Endothelial cell of umbilical vein (primary cell): ENCODE data around the gene SCPEP1. TPM values are rescaled to one million over a fixed set of nuclear protein-coding genes. Genes with fewer than 3 reads are reported as not detected.

Experiments
- BruUV-seq: library from RNA; stranded (reverse); fragments of 400-500 nt; replicated peaks from 2 replicates; lab custom pipeline; 2021; lab: Mats Ljungman, UMichigan
- CTCF ChIA-PET: fragments of 300-600, 350-600 bp; sonication (Branson Sonifier 250); formaldehyde crosslinking; loops from one replicate; lab custom pipeline; 2021; ENCODE audit warnings: antibody characterized with exemption, inconsistent platforms; lab: Charles Lee
- POLR2A ChIA-PET: fragments of 300-600, 350-600 bp; sonication (Branson Sonifier 250); formaldehyde crosslinking; loops from one replicate; lab custom pipeline; 2021; ENCODE audit warnings: antibody characterized with exemption, inconsistent platforms; lab: Charles Lee
- DNase-seq: peaks from one replicate; pipeline ENCODE4 v3.0.0-alpha.2; 2011; ENCODE audit warnings: low read depth, low spot score
- FAIRE-seq: peaks from 2 replicates; lab custom pipeline; 2011; peaks lifted over from hg19 to GRCh38; lab: Jason Lieb, UNC
- H2AFZ ChIP-seq: 2 replicates; pipeline ENCODE4 v1.6.0; 2012; ENCODE audit warnings: low read depth, low read length, control low read depth, inconsistent platforms
- H3K27ac ChIP-seq: 2 replicates; pipeline ENCODE4 v1.5.1; 2011; ENCODE audit warnings: low read depth, mild to moderate bottlenecking, control low read depth, low read length, moderate library complexity; ENCODE audit not compliant: insufficient read depth
- H3K27me3 ChIP-seq, 2 experiments: 2 replicates each; pipeline versions ENCODE4 v1.6.0 to v1.6.1; 2011; ENCODE audit warnings: low read length in 2 of 2, mixed read lengths in 1 of 2; ENCODE audit not compliant: control insufficient read depth in 2 of 2, insufficient read depth in 2 of 2
- H3K36me3 ChIP-seq, 2 experiments: 2 replicates in 1 of 2; 3 replicates in 1 of 2; pipeline ENCODE4 v1.5.1; 2011; ENCODE audit warnings: low read length in 2 of 2, mild to moderate bottlenecking in 1 of 2, moderate library complexity in 1 of 2; ENCODE audit not compliant: control insufficient read depth in 2 of 2, insufficient read depth in 2 of 2; ENCODE audit errors: extremely low read depth in 1 of 2
- H3K4me1 ChIP-seq: 3 replicates; pipeline ENCODE4 v1.5.1; 2011; ENCODE audit warnings: mild to moderate bottlenecking, low read length; ENCODE audit not compliant: control insufficient read depth, insufficient read depth; ENCODE audit errors: extremely low read depth
- H3K4me2 ChIP-seq: 2 replicates; pipeline ENCODE4 v1.6.1; 2011; ENCODE audit warnings: low read length, control low read depth, mixed read lengths; ENCODE audit not compliant: insufficient read depth
- H3K4me3 ChIP-seq, 3 experiments: fragments of 200-600 bp in 1 of 3; sonication (generic), shearing (Covaris generic) in 1 of 3; replicated peaks in 1 of 3; 2 replicates each; pipeline ENCODE4 v1.5.1; 2011 to 2016; ENCODE audit warnings: control low read depth in 3 of 3, low read length in 3 of 3, mild to moderate bottlenecking in 2 of 3, inconsistent platforms in 1 of 3, low read depth in 1 of 3, moderate library complexity in 1 of 3; ENCODE audit not compliant: insufficient read depth in 1 of 3
- H3K79me2 ChIP-seq: 2 replicates; pipeline ENCODE4 v1.6.0; 2012; ENCODE audit warnings: low read length, inconsistent platforms; ENCODE audit not compliant: control insufficient read depth, insufficient read depth
- H3K9ac ChIP-seq: replicated peaks from 2 replicates; pipeline ENCODE3; 2011; ENCODE audit warnings: low read length, control low read depth; ENCODE audit not compliant: insufficient read depth; ENCODE audit errors: extremely low read depth
- H3K9me1 ChIP-seq: replicated peaks from 3 replicates; pipeline ENCODE4 v1.6.0; 2011; ENCODE audit warnings: mild to moderate bottlenecking, low read length; ENCODE audit not compliant: control insufficient read depth, insufficient read depth; ENCODE audit errors: extremely low read depth
- H3K9me3 ChIP-seq: replicated peaks from 2 replicates; pipeline ENCODE4 v1.5.1; 2012; ENCODE audit warnings: low read length, inconsistent platforms; ENCODE audit not compliant: control insufficient read depth, insufficient read depth
- H4K20me1 ChIP-seq: replicated peaks from 2 replicates; pipeline ENCODE3; 2011; ENCODE audit warnings: mild to moderate bottlenecking, low read length; ENCODE audit not compliant: control insufficient read depth, insufficient read depth; ENCODE audit errors: extremely low read depth
- CTCF ChIP-seq, 2 donors: IDR thresholded peaks; 1 replicate in 1 of 2; 2 replicates in 1 of 2; pipeline ENCODE4 v1.5.1; 2011; ENCODE audit warnings: low read length in 2 of 2, mild to moderate bottlenecking in 2 of 2, moderate library complexity in 2 of 2, control low read depth in 1 of 2, inconsistent platforms in 1 of 2, low read depth in 1 of 2; ENCODE audit not compliant: insufficient read depth in 1 of 2; ENCODE audit errors: extremely low read depth in 1 of 2
- EZH2 ChIP-seq: IDR thresholded peaks from 2 replicates; pipeline ENCODE4 v1.6.1; 2012; ENCODE audit warnings: borderline replicate concordance, low read depth, mild to moderate bottlenecking, moderate library complexity, low read length, inconsistent platforms; ENCODE audit not compliant: severe bottlenecking
- FOS ChIP-seq: IDR thresholded peaks from 2 replicates; pipeline ENCODE4 v1.6.1; 2011; ENCODE audit warnings: mild to moderate bottlenecking, low read length, moderate library complexity, borderline replicate concordance; ENCODE audit not compliant: insufficient read depth
- GATA2 ChIP-seq: IDR thresholded peaks from 2 replicates; pipeline ENCODE4 v1.7.0; 2011; ENCODE audit warnings: low read depth, mild to moderate bottlenecking, moderate library complexity, mixed read lengths, low read length; ENCODE audit not compliant: insufficient read length, insufficient read depth
- JUN ChIP-seq: IDR thresholded peaks from 2 replicates; pipeline ENCODE4 v1.6.1; 2011; ENCODE audit warnings: borderline replicate concordance, low read depth; ENCODE audit not compliant: insufficient read length, insufficient read depth
- MAX ChIP-seq: IDR thresholded peaks from 2 replicates; pipeline ENCODE4 v1.6.1; 2011; ENCODE audit not compliant: insufficient read depth, insufficient read length
- MYC ChIP-seq: IDR thresholded peaks from one replicate; pipeline ENCODE4 v1.6.1; 2011; ENCODE audit warnings: mild to moderate bottlenecking, low read depth, low read length
- POLR2A ChIP-seq: IDR thresholded peaks from 2 replicates; pipeline ENCODE4 v1.6.1; 2012; ENCODE audit warnings: low read depth, mild to moderate bottlenecking, control low read depth, low read length
- POLR2AphosphoS5 ChIP-seq: IDR thresholded peaks from 2 replicates; pipeline ENCODE4 v1.6.1; 2012; ENCODE audit warnings: low read depth, mild to moderate bottlenecking, control low read depth, low read length, moderate library complexity; ENCODE audit not compliant: insufficient read depth
- dilution Hi-C: fragments of 300-500 bp; cut with MboI; formaldehyde crosslinking; loops from one replicate; pipeline ENCODE4 v1.15.0; 2019; ENCODE audit warnings: low sequenced_read_pairs; ENCODE audit not compliant: extremely low pct_ligation_motif_present
- intact Hi-C: fragments of 100-400 bp; cut with micrococcal nuclease; formaldehyde crosslinking; loops from one replicate; pipeline ENCODE4 v1.10.0; 2022
- polyA plus RNA-seq, 4 experiments: library from polyadenylated mRNA; depleted of rRNA in 3 of 4; stranded (reverse) in 3 of 4; unstranded in 1 of 4; fragments of >200 nt; gene quantifications; 2 replicates each; pipeline versions ENCODE4 v1.2.1 to v1.2.3, GENCODE V29; 2011 to 2012; ENCODE audit warnings: missing spikeins in 1 of 4
- total RNA-seq: library from RNA; stranded (reverse); gene quantifications from 2 replicates; pipeline ENCODE4 v1.2.3, GENCODE V29; 2021

The SCPEP1 gene
- total and polyA plus RNA-seq, 2 donors (not counting 3 experiments of a cell fraction or from before 2014, with no cell fraction given): 38.6 to 43.6 TPM

- Histone ChIP-seq H3K4me1 (peaks cover 6% of the 10 kb centered on the region), H3K9me3 (no peaks in the 10 kb centered on the region), H3K36me3 (peaks cover 8 to 10% of the 10 kb centered on the region in 2 experiments), H3K27ac (no peak overlapping the region), H3K9me1 (no peaks in the 10 kb centered on the region), H2AFZ (no peak overlapping the region), H3K4me2 (no peak overlapping the region), H3K79me2 (peaks cover 11% of the 10 kb centered on the region), H3K9ac (no peak overlapping the region), H3K4me3 (no peak overlapping the region), H3K27me3 (no peaks in the 10 kb centered on the region), H4K20me1 (no peaks in the 10 kb centered on the region)
- POLR2A ChIA-PET: no interaction called here
- CTCF ChIA-PET: no interaction called here
- no peak for TF ChIP-seq GATA2
- no peak for TF ChIP-seq MYC
- TF ChIP-seq MAX: no peak
- dilution Hi-C loops (no loop called here), intact Hi-C loops (no loop called here)
- DNase-seq: no peak
- BruUV-seq: no TSS peak
- no peak for FAIRE-seq
Observed at GRCh38 chr17:56947741-56948140, 30.2 kb upstream of the SCPEP1 start.

- intact Hi-C loops (no loop called here), dilution Hi-C loops (no loop called here)
- H2AFZ ChIP-seq: no peak overlapping the region
- H3K79me2 ChIP-seq: peaks cover 15% of the 10 kb centered on the region
- H3K9ac ChIP-seq: no peak overlapping the region
- H3K9me1 ChIP-seq: no peaks in the 10 kb centered on the region
- H3K27me3 ChIP-seq: no peaks in the 10 kb centered on the region
- no TSS peak for BruUV-seq
- CTCF ChIA-PET: no interaction called here
- H3K4me1 ChIP-seq: peaks cover 6% of the 10 kb centered on the region
- peaks cover 8 to 10% of the 10 kb centered on the region in 2 experiments for H3K36me3 ChIP-seq
- no peaks in the 10 kb centered on the region for H4K20me1 ChIP-seq
- POLR2A ChIA-PET: no interaction called here
- no peak for TF ChIP-seq POLR2AphosphoS5
- no peak for TF ChIP-seq GATA2
- TF ChIP-seq EZH2: no peak
- no peak for TF ChIP-seq MYC
- no peak for TF ChIP-seq CTCF (IDR thresholded peaks at IDR 0.05; ENCODE audit: extremely low read depth in 1 of 2, insufficient read depth in 1 of 2, low read depth in 1 of 2, low read length in 2 of 2)
- no peak for TF ChIP-seq MAX
- no peak for TF ChIP-seq JUN
- TF ChIP-seq FOS: no peak
- TF ChIP-seq POLR2A: no peak
- H3K4me2 ChIP-seq: no peak overlapping the region
- H3K4me3 ChIP-seq: no peak overlapping the region
- no peak overlapping the region for H3K27ac ChIP-seq
- H3K9me3 ChIP-seq: no peaks in the 10 kb centered on the region
- no peak for FAIRE-seq
- no peak for DNase-seq
Observed at GRCh38 chr17:56948491-56948890, 29.4 kb upstream of the SCPEP1 start.
